ENCODE results near the gene MPP3.
"Not testable (repeated sequence)": the region's sequence is repeated elsewhere in the genome, so short reads cannot be mapped to it uniquely, and the experiment has no call there.

Gene MPP3

GRCh38 chr17:43832976-43833829 is at the start of gene MPP3:
MPP3 (minus strand) TSS chr17:43833146; CDS start chr17:43831906, 1,240 bp downstream.
- DNase-seq, result no peak

GRCh38 chr17:43881758-43882505 is 49.0 kb upstream of the MPP3 start:
- DNase-seq, result no peak

- DNase-seq, result no peak
These were observed 48.2 kb upstream of the MPP3 start for GRCh38 chr17:43881181-43881580.

GRCh38 chr17:43880420-43880991 is 47.6 kb upstream of the MPP3 start:
- no peak for DNase-seq

- DNase-seq, result no peak
These were observed 46.9 kb upstream of the MPP3 start for GRCh38 chr17:43879723-43880419.

- peak; percentile 25 to 44 for DNase-seq
These were observed 45.6 kb upstream of the MPP3 start for GRCh38 chr17:43878260-43879175.

GRCh38 chr17:43877451-43878155 is 44.7 kb upstream of the MPP3 start:
- DNase-seq, result no peak

- DNase-seq, result no peak
These were observed 44.1 kb upstream of the MPP3 start for GRCh38 chr17:43877031-43877430.

GRCh38 chr17:43875476-43876147 is 42.7 kb upstream of the MPP3 start:
- no peak for DNase-seq

GRCh38 chr17:43874293-43874692 is 41.3 kb upstream of the MPP3 start:
- no peak for DNase-seq

- no peak for DNase-seq
These were observed 40.9 kb upstream of the MPP3 start for GRCh38 chr17:43873815-43874214.

GRCh38 chr17:43873091-43873490 is 40.1 kb upstream of the MPP3 start:
- no peak for DNase-seq

GRCh38 chr17:43871946-43872690 is 39.2 kb upstream of the MPP3 start:
- no peak for DNase-seq

- not testable (repeated sequence) for DNase-seq
These were observed 36.1 kb upstream of the MPP3 start for GRCh38 chr17:43869031-43869430.

- no peak for DNase-seq
These were observed 35.5 kb upstream of the MPP3 start for GRCh38 chr17:43868226-43868994.

GRCh38 chr17:43864161-43864984 is 31.4 kb upstream of the MPP3 start:
- no peak for DNase-seq

GRCh38 chr17:43861960-43862359 is 29.0 kb upstream of the MPP3 start:
- DNase-seq, result no peak

GRCh38 chr17:43860927-43861622 is 28.1 kb upstream of the MPP3 start:
- DNase-seq, result no peak

All from bone marrow (tissue), 2 donors.